ENCODE data around the gene HSD17B14.

DNA sequence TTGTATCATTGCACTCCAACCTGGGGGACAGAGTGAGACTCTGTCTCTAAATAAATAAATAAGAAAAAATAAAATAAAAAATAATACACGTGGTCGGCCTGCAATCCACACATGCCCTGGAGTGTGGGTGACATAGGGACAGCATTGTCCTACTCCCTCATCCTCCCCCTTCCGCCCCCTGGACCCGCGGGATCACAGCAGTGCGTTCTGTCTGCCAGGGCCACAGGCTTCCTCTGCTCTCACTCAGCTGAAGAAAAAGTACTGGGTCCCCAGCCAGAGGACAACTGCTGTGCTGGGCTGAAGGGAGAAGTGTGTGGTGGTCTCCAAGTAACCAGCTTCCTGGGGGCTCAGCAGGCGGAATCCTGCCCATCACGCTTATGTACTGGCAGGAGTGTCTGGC lies 31.8 kb downstream of the HSD17B14 start:
- TF ChIP-seq, protein P1, sequence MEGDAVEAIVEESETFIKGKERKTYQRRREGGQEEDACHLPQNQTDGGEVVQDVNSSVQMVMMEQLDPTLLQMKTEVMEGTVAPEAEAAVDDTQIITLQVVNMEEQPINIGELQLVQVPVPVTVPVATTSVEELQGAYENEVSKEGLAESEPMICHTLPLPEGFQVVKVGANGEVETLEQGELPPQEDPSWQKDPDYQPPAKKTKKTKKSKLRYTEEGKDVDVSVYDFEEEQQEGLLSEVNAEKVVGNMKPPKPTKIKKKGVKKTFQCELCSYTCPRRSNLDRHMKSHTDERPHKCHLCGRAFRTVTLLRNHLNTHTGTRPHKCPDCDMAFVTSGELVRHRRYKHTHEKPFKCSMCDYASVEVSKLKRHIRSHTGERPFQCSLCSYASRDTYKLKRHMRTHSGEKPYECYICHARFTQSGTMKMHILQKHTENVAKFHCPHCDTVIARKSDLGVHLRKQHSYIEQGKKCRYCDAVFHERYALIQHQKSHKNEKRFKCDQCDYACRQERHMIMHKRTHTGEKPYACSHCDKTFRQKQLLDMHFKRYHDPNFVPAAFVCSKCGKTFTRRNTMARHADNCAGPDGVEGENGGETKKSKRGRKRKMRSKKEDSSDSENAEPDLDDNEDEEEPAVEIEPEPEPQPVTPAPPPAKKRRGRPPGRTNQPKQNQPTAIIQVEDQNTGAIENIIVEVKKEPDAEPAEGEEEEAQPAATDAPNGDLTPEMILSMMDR (conservative IDR thresholded peaks at IDR 0.05 in 1 of 2, IDR thresholded peaks at IDR 0.05 in 1 of 2; ENCODE audit: extremely low read depth in 1 of 2, insufficient read depth in 1 of 2, low read depth in 1 of 2, low read length in 2 of 2), result no peak
- no peak for TF ChIP-seq EZH2 (IDR thresholded peaks at IDR 0.05; ENCODE audit: borderline replicate concordance, low read length)
